Activated CD4-positive, alpha-beta T cell treated with anti-CD3 and anti-CD28 coated beads for 36 hours (primary cell): ENCODE data around the gene MSMB. TPM values are rescaled to one million over a fixed set of nuclear protein-coding genes. Genes with fewer than 3 reads are reported as not detected.
"Not testable (repeated sequence)": the region's sequence is repeated elsewhere in the genome, so short reads cannot be mapped to it uniquely, and the experiment has no call there.

ENCODE experiments used
- ATAC-seq: fragments of 200-7000 bp; cut with Tn5 transposase; one replicate; pipeline ENCODE4 v1.10.0; 2021; ENCODE audit warnings: mild to moderate bottlenecking, moderate library complexity
- CTCF ChIA-PET: fragments of 350-600 bp; sonication (Branson Sonifier 250); formaldehyde crosslinking; loops from one replicate; lab custom pipeline; 2021; ENCODE audit warnings: antibody characterized with exemption; lab: Charles Lee
- POLR2A ChIA-PET: fragments of 350-600 bp; sonication (Branson Sonifier 250); formaldehyde crosslinking; loops from one replicate; lab custom pipeline; 2021; ENCODE audit warnings: antibody characterized with exemption, inconsistent platforms; lab: Charles Lee
- DNase-seq: peaks from one replicate; pipeline ENCODE4 v3.0.0-alpha.2; 2020
- H3K27ac Mint-ChIP-seq: one replicate; pipeline ENCODE4 v1.8.0; 2021; ENCODE audit warnings: mixed read lengths
- H3K27me3 Mint-ChIP-seq: one replicate; pipeline ENCODE4 v1.8.0; 2021; ENCODE audit warnings: mixed read lengths
- H3K36me3 Mint-ChIP-seq: one replicate; pipeline ENCODE4 v1.8.0; 2021; ENCODE audit warnings: low read depth, mixed read lengths
- H3K4me1 Mint-ChIP-seq: one replicate; pipeline ENCODE4 v1.8.0; 2021; ENCODE audit warnings: mixed read lengths
- H3K4me3 Mint-ChIP-seq: one replicate; pipeline ENCODE4 v1.8.0; 2021; ENCODE audit warnings: mild to moderate bottlenecking, moderate library complexity, mixed read lengths
- H3K9me3 Mint-ChIP-seq: one replicate; pipeline ENCODE4 v1.8.0; 2021; ENCODE audit warnings: low read depth, mixed read lengths
- intact Hi-C, 2 experiments: fragments of 100-400 bp; cut with DNase I in 1 of 2; cut with micrococcal nuclease in 1 of 2; formaldehyde crosslinking; loops; one replicate each; pipeline versions ENCODE4 v1.14.2 to v1.15.1; 2022 to 2024; cut with DNase I, micrococcal nuclease
- total RNA-seq, 2 experiments: library from RNA; stranded (reverse); gene quantifications; one replicate each; pipeline ENCODE4 v1.2.3, GENCODE V29; 2021

MSMB gene
- not detected for total RNA-seq

GRCh38 chr10:46046261-46046660 lies at the start of gene MSMB:
Gene MSMB, minus strand, starts transcription at chr10:46046269. Its CDS starts 32 bp downstream, at chr10:46046237.
- DNase-seq = no peak
- Mint-ChIP-seq H3K36me3 (no peaks in the 10 kb centered on the region), H3K4me1 (no peaks in the 10 kb centered on the region), H3K4me3 (no peak within 1 kb of the TSS), H3K27ac (no peak within 1 kb of the TSS), H3K27me3 (no peaks in the 10 kb centered on the region), H3K9me3 (no peaks in the 10 kb centered on the region)
- intact Hi-C loops = no loop called here
- POLR2A ChIA-PET = no interaction called here
- no peak for ATAC-seq
- CTCF ChIA-PET = interaction anchor here (1.6 kb wide), 1 partner anchor 14 kb away, joined by 3 read pairs; no protein-coding TSS in a partner anchor

GRCh38 chr10:46094931-46095750 lies 49.1 kb upstream of the MSMB start:
- H3K36me3 Mint-ChIP-seq = no peaks in the 10 kb centered on the region
- no peak overlapping the region for H3K27ac Mint-ChIP-seq
- H3K27me3 Mint-ChIP-seq = no peaks in the 10 kb centered on the region
- H3K4me1 Mint-ChIP-seq = peaks cover 3% of the 10 kb centered on the region
- POLR2A ChIA-PET = interaction anchor here (0.6 to 0.7 kb wide), 2 partner anchors 9 to 71 kb away, joined by 3 to 5 read pairs; no protein-coding TSS in a partner anchor
- DNase-seq = peak; percentile 45
- peak overlapping the region; percentile 62 for H3K4me3 Mint-ChIP-seq
- intact Hi-C loops = loop anchor here (1.0 to 10.0 kb wide), 2 partner anchors 60 to 67 kb away; partner anchors contain the start of gene NCOA4 (in 1 of the 2)
- peak; percentile 16 for ATAC-seq
- CTCF ChIA-PET = interaction anchor here (0.7 to 1.9 kb wide), 2 partner anchors 66 to 89 kb away, joined by 3 to 8 read pairs; no protein-coding TSS in a partner anchor
- no peaks in the 10 kb centered on the region for H3K9me3 Mint-ChIP-seq

- H3K36me3 Mint-ChIP-seq = no peaks in the 10 kb centered on the region
- no peaks in the 10 kb centered on the region for H3K27me3 Mint-ChIP-seq
- H3K4me1 Mint-ChIP-seq = peaks cover 3% of the 10 kb centered on the region
- POLR2A ChIA-PET = no interaction called here
- H3K4me3 Mint-ChIP-seq = no peak overlapping the region
- ATAC-seq = no peak
- H3K9me3 Mint-ChIP-seq = no peaks in the 10 kb centered on the region
- CTCF ChIA-PET = interaction anchor here (0.8 kb wide), 1 partner anchor 14 kb away, joined by 3 read pairs; no protein-coding TSS in a partner anchor
- intact Hi-C loops = loop anchor here in 1 of 2 experiments (10.0 kb wide), 1 partner anchor 59 kb away; the partner anchor contains the start of gene NCOA4
- H3K27ac Mint-ChIP-seq = no peak overlapping the region
- DNase-seq = no peak
Measured at GRCh38 chr10:46094197-46094500, 48.1 kb upstream of the MSMB start.

GRCh38 chr10:46093316-46094196 lies 47.5 kb upstream of the MSMB start:
- intact Hi-C loops = loop anchor here in 1 of 2 experiments (10.0 kb wide), 1 partner anchor 59 kb away; the partner anchor contains the start of gene NCOA4
- ATAC-seq (peak; percentile 50), DNase-seq (peak; percentile 74)
- H3K4me3 Mint-ChIP-seq, H3K9me3 Mint-ChIP-seq, H3K4me1 Mint-ChIP-seq, H3K27ac Mint-ChIP-seq, H3K36me3 Mint-ChIP-seq, POLR2A ChIA-PET, H3K27me3 Mint-ChIP-seq: not testable (repeated sequence)
- CTCF ChIA-PET = interaction anchor here (0.8 kb wide), 1 partner anchor 13 kb away, joined by 3 read pairs; no protein-coding TSS in a partner anchor

- ChIA-PET POLR2A (interaction anchor here (0.6 kb wide), 1 partner anchor 73 kb away, joined by 3 read pairs; no protein-coding TSS in a partner anchor), CTCF (interaction anchor here (0.6 to 1.7 kb wide), 4 partner anchors 10 to 173 kb away, joined by 3 to 6 read pairs (median 3); no protein-coding TSS in a partner anchor)
- Mint-ChIP-seq H3K9me3 (no peaks in the 10 kb centered on the region), H3K27me3 (no peaks in the 10 kb centered on the region), H3K4me1 (no peaks in the 10 kb centered on the region), H3K36me3 (no peaks in the 10 kb centered on the region), H3K4me3 (no peak overlapping the region), H3K27ac (no peak overlapping the region)
- ATAC-seq (peak; percentile 13), DNase-seq (peak; percentile 25)
- intact Hi-C loops = loop anchor here (1.0 to 10.0 kb wide), 2 partner anchors 58 to 62 kb away; partner anchors contain the start of gene NCOA4 (in 2 of the 2)
Measured at GRCh38 chr10:46092524-46093081, 46.5 kb upstream of the MSMB start.

GRCh38 chr10:46091828-46092523 lies 45.9 kb upstream of the MSMB start:
- ATAC-seq (peak; percentile 2), DNase-seq (peak; percentile 37)
- peak overlapping the region; percentile 74 for H3K27ac Mint-ChIP-seq
- POLR2A ChIA-PET = no interaction called here
- H3K4me3 Mint-ChIP-seq = no peak overlapping the region
- H3K27me3 Mint-ChIP-seq = no peaks in the 10 kb centered on the region
- no peaks in the 10 kb centered on the region for H3K9me3 Mint-ChIP-seq
- H3K4me1 Mint-ChIP-seq = no peaks in the 10 kb centered on the region
- no peaks in the 10 kb centered on the region for H3K36me3 Mint-ChIP-seq
- CTCF ChIA-PET = interaction anchor here (0.6 to 1.7 kb wide), 4 partner anchors 11 to 174 kb away, joined by 3 to 6 read pairs (median 3); no protein-coding TSS in a partner anchor
- intact Hi-C loops = loop anchor here (1.0 to 10.0 kb wide), 2 partner anchors 57 to 62 kb away; partner anchors contain the start of gene NCOA4 (in 2 of the 2)

- Mint-ChIP-seq H3K27ac (peak overlapping the region; percentile 74), H3K9me3 (no peaks in the 10 kb centered on the region), H3K36me3 (no peaks in the 10 kb centered on the region), H3K4me1 (no peaks in the 10 kb centered on the region), H3K27me3 (no peaks in the 10 kb centered on the region), H3K4me3 (no peak overlapping the region)
- ChIA-PET POLR2A (no interaction called here), CTCF (interaction anchor here (0.7 to 1.7 kb wide), 3 partner anchors 11 to 63 kb away, joined by 3 to 6 read pairs (median 3); no protein-coding TSS in a partner anchor)
- peak; percentile 40 for DNase-seq
- intact Hi-C loops = loop anchor here in 1 of 2 experiments (10.0 kb wide), 1 partner anchor 56 kb away; the partner anchor contains the start of gene NCOA4
- peak; percentile 9 for ATAC-seq
Measured at GRCh38 chr10:46091080-46091827, 45.2 kb upstream of the MSMB start.

GRCh38 chr10:46090258-46090812 lies 44.3 kb upstream of the MSMB start:
- ChIA-PET CTCF (interaction anchor here (0.6 to 1.5 kb wide), 2 partner anchors 61 to 100 kb away, joined by 3 to 5 read pairs; no protein-coding TSS in a partner anchor), POLR2A (no interaction called here)
- intact Hi-C loops = loop anchor here in 1 of 2 experiments (10.0 kb wide), 1 partner anchor 56 kb away; the partner anchor contains the start of gene NCOA4
- Mint-ChIP-seq H3K36me3 (no peaks in the 10 kb centered on the region), H3K9me3 (no peaks in the 10 kb centered on the region), H3K4me3 (no peak overlapping the region), H3K4me1 (no peaks in the 10 kb centered on the region), H3K27me3 (no peaks in the 10 kb centered on the region), H3K27ac (no peak overlapping the region)
- DNase-seq (no peak), ATAC-seq (no peak)

- H3K9me3 Mint-ChIP-seq, ATAC-seq, POLR2A ChIA-PET, H3K27ac Mint-ChIP-seq, H3K4me3 Mint-ChIP-seq, CTCF ChIA-PET, DNase-seq, H3K27me3 Mint-ChIP-seq, H3K4me1 Mint-ChIP-seq, H3K36me3 Mint-ChIP-seq, intact Hi-C loops: not testable (repeated sequence)
Measured at GRCh38 chr10:46087381-46087780, 41.3 kb upstream of the MSMB start.
